Keratinocyte (primary cell): ENCODE measurements around the gene INAFM2. TPM values are rescaled to one million over a fixed set of nuclear protein-coding genes. Genes with fewer than 3 reads are reported as not detected.
A peak's percentile ranks its signal among the peaks of the same experiment; 100 is the strongest.

Source experiments
- DNase-seq: peaks from one replicate; pipeline ENCODE4 v3.0.0-alpha.2; 2011; ENCODE audit warnings: low read depth, missing footprints, low spot score
- FAIRE-seq: peaks from 2 replicates; lab custom pipeline; 2011; peaks lifted over from hg19 to GRCh38; lab: Jason Lieb, UNC
- H2AFZ ChIP-seq: 2 replicates; pipeline ENCODE4 v1.6.0; 2012; ENCODE audit warnings: low read length, control low read depth, inconsistent platforms; ENCODE audit not compliant: control insufficient read depth
- H3K27ac ChIP-seq: 2 replicates; pipeline ENCODE4 v1.5.1; 2011; ENCODE audit warnings: low read length; ENCODE audit not compliant: control insufficient read depth, insufficient read depth
- H3K27me3 ChIP-seq: 3 replicates; pipeline ENCODE4 v1.6.0; 2011; ENCODE audit warnings: low read length; ENCODE audit not compliant: control insufficient read depth, insufficient read depth; ENCODE audit errors: extremely low read depth
- H3K36me3 ChIP-seq, 2 experiments: 2 replicates in 1 of 2; 3 replicates in 1 of 2; pipeline ENCODE4 v1.5.1; 2011; ENCODE audit warnings: low read length in 2 of 2, mild to moderate bottlenecking in 1 of 2; ENCODE audit not compliant: control insufficient read depth in 2 of 2, insufficient read depth in 2 of 2; ENCODE audit errors: extremely low read depth in 1 of 2
- H3K4me1 ChIP-seq: 3 replicates; pipeline ENCODE4 v1.5.1; 2011; ENCODE audit warnings: low read length; ENCODE audit not compliant: control insufficient read depth, insufficient read depth; ENCODE audit errors: extremely low read depth
- H3K4me2 ChIP-seq: 3 replicates; pipeline ENCODE4 v1.6.0; 2011; ENCODE audit warnings: low read depth, low read length; ENCODE audit not compliant: control insufficient read depth, insufficient read depth; ENCODE audit errors: extremely low read depth
- H3K4me3 ChIP-seq, 3 experiments: fragments of 200-600 bp in 1 of 3; sonication (generic) in 1 of 3; 2 replicates in 2 of 3; 3 replicates in 1 of 3; pipeline ENCODE4 v1.5.1; 2011 to 2016; ENCODE audit warnings: low read length in 3 of 3, mild to moderate bottlenecking in 3 of 3, control low read depth in 2 of 3, inconsistent platforms in 1 of 3, low read depth in 1 of 3, mixed read lengths in 1 of 3, mixed run types in 1 of 3, moderate library complexity in 1 of 3; ENCODE audit not compliant: control insufficient read depth in 2 of 3, insufficient read depth in 2 of 3; ENCODE audit errors: extremely low read depth in 1 of 3
- H3K79me2 ChIP-seq: 2 replicates; pipeline ENCODE4 v1.6.0; 2012; ENCODE audit warnings: low read length; ENCODE audit not compliant: control insufficient read depth, insufficient read depth
- H3K9ac ChIP-seq: 3 replicates; pipeline ENCODE4 v1.6.0; 2011; ENCODE audit warnings: low read length; ENCODE audit not compliant: control insufficient read depth, insufficient read depth; ENCODE audit errors: extremely low read depth
- H3K9me1 ChIP-seq: 3 replicates; pipeline ENCODE4 v1.6.0; 2011; ENCODE audit warnings: low read length; ENCODE audit not compliant: control insufficient read depth, insufficient read depth; ENCODE audit errors: extremely low read depth
- H3K9me3 ChIP-seq: 2 replicates; pipeline ENCODE4 v1.5.1; 2012; ENCODE audit warnings: low read depth, low read length; ENCODE audit not compliant: control insufficient read depth
- H4K20me1 ChIP-seq: 3 replicates; pipeline ENCODE4 v1.6.0; 2011; ENCODE audit warnings: low read length; ENCODE audit not compliant: control insufficient read depth, insufficient read depth; ENCODE audit errors: extremely low read depth
- CTCF ChIP-seq, 3 experiments: IDR thresholded peaks in 1 of 3; conservative IDR thresholded peaks in 1 of 3; optimal IDR thresholded peaks in 1 of 3; 2 replicates in 2 of 3; 3 replicates in 1 of 3; pipeline versions ENCODE3 to v1.5.1; 2011; ENCODE audit warnings: low read length in 3 of 3, mild to moderate bottlenecking in 3 of 3, moderate library complexity in 2 of 3, control low read depth in 1 of 3, inconsistent platforms in 1 of 3; ENCODE audit not compliant: insufficient read depth in 2 of 3; ENCODE audit errors: extremely low read depth in 1 of 3
- EZH2 ChIP-seq: IDR thresholded peaks from one replicate; pipeline ENCODE4 v1.6.1; 2012; ENCODE audit warnings: inconsistent platforms, mild to moderate bottlenecking, low read length, moderate library complexity
- dilution Hi-C: fragments of 300-500 bp; cut with MboI; formaldehyde crosslinking; loops from one replicate; pipeline ENCODE4 v1.7.0; 2020; ENCODE audit warnings: low sequenced_read_pairs; ENCODE audit not compliant: extremely low pct_ligation_motif_present
- polyA plus RNA-seq, 5 experiments: library from polyadenylated mRNA; depleted of rRNA in 3 of 5; stranded (reverse) in 3 of 5; stranded (forward) in 1 of 5; unstranded in 1 of 5; fragments of >200 nt; gene quantifications; 1 replicate in 1 of 5; 2 replicates in 3 of 5; 3 replicates in 1 of 5; pipeline versions ENCODE4 v1.2.1 to v1.2.3, GENCODE V29; 2011 to 2012; ENCODE audit warnings: missing spikeins in 2 of 5, low read depth in 1 of 5, low replicate concordance in 1 of 5

INAFM2 gene
- polyA plus RNA-seq, 1 donor (not counting 4 experiments of a cell fraction or from before 2014, with no cell fraction given): 15.2 TPM

GRCh38 chr15:40358471-40359353 is 35.2 kb downstream of the INAFM2 start:
- Histone ChIP-seq H3K36me3 (no peaks in the 10 kb centered on the region), H4K20me1 (no peaks in the 10 kb centered on the region), H3K9ac (no peak overlapping the region), H3K4me2 (peak overlapping the region; percentile 91), H3K4me1 (peaks cover 31% of the 10 kb centered on the region), H3K27me3 (no peaks in the 10 kb centered on the region), H3K27ac (no peak overlapping the region), H3K9me3 (no peaks in the 10 kb centered on the region), H3K9me1 (no peaks in the 10 kb centered on the region), H2AFZ (no peak overlapping the region), H3K4me3 (peak overlapping the region; percentile 36 to 51 (median 44)), H3K79me2 (no peaks in the 10 kb centered on the region)
- DNase-seq (no peak), FAIRE-seq (no peak)
- dilution Hi-C loops: no loop called here
- TF ChIP-seq EZH2 (no peak), CTCF (optimal IDR thresholded peaks at IDR 0.05 in 1 of 3, IDR thresholded peaks at IDR 0.05 in 1 of 3, conservative IDR thresholded peaks at IDR 0.05 in 1 of 3; ENCODE audit: extremely low read depth in 1 of 3, insufficient read depth in 2 of 3, low read length in 3 of 3) (peak in 1 of 3 experiments; percentile 40)

GRCh38 chr15:40360015-40360414 is 36.5 kb downstream of the INAFM2 start:
- dilution Hi-C loops: no loop called here
- FAIRE-seq: peak; percentile 85
- Histone ChIP-seq H3K9me3 (no peaks in the 10 kb centered on the region), H3K36me3 (no peaks in the 10 kb centered on the region), H3K9me1 (no peaks in the 10 kb centered on the region), H3K4me1 (peaks cover 37% of the 10 kb centered on the region), H3K4me2 (peak overlapping the region; percentile 59), H3K27me3 (no peaks in the 10 kb centered on the region), H3K27ac (no peak overlapping the region), H3K79me2 (no peaks in the 10 kb centered on the region), H4K20me1 (no peaks in the 10 kb centered on the region), H3K9ac (no peak overlapping the region), H2AFZ (no peak overlapping the region), H3K4me3 (peak overlapping the region in 1 of 3 experiments; percentile 8)
- no peak for DNase-seq
- TF ChIP-seq EZH2 (no peak), CTCF (optimal IDR thresholded peaks at IDR 0.05 in 1 of 3, IDR thresholded peaks at IDR 0.05 in 1 of 3, conservative IDR thresholded peaks at IDR 0.05 in 1 of 3; ENCODE audit: extremely low read depth in 1 of 3, insufficient read depth in 2 of 3, low read length in 3 of 3) (no peak)
